Measurements from ENCODE around the gene SZRD1.
"Not testable (repeated sequence)": the region's sequence is repeated elsewhere in the genome, so short reads cannot be mapped to it uniquely, and the experiment has no call there.

The SZRD1 gene

GRCh38 chr1:16348414-16349182, 18.4 kb upstream of the SZRD1 start:
- no peak overlapping the region for H3K9ac ChIP-seq
- H3K4me3 ChIP-seq = no peak overlapping the region
- H3K9me3 ChIP-seq = no peaks in the 10 kb centered on the region
- H4K20me1 ChIP-seq = peaks cover 80% of the 10 kb centered on the region
- TF ChIP-seq Cebpa-rat (IDR thresholded peaks at IDR 0.05) = no peak
- peaks cover 5% of the 10 kb centered on the region; the same call in 1 of the 2 replicates for H3K36me3 ChIP-seq
- no peak overlapping the region for H3K4me2 ChIP-seq
- H3K27me3 ChIP-seq = no peaks in the 10 kb centered on the region
- peaks cover 36% of the 10 kb centered on the region for H3K4me1 ChIP-seq
- no peak overlapping the region for H3K27ac ChIP-seq

- Histone ChIP-seq H4K20me1 (peaks cover 68% of the 10 kb centered on the region), H3K36me3 (peaks cover 5% of the 10 kb centered on the region; the same call in 1 of the 2 replicates), H3K4me3 (no peak overlapping the region), H3K9ac (no peak overlapping the region), H3K9me3 (no peaks in the 10 kb centered on the region), H3K27ac (no peak overlapping the region), H3K4me1 (peaks cover 48% of the 10 kb centered on the region), H3K27me3 (no peaks in the 10 kb centered on the region), H3K4me2 (peak overlapping the region; percentile 91)
- TF ChIP-seq Cebpa-rat (IDR thresholded peaks at IDR 0.05) = no peak
Observed at GRCh38 chr1:16349847-16350406, 17.1 kb upstream of the SZRD1 start.

GRCh38 chr1:16351456-16351993, 15.5 kb upstream of the SZRD1 start:
- H3K9ac ChIP-seq = peak overlapping the region; percentile 97
- peak overlapping the region; percentile 93 for H3K27ac ChIP-seq
- peak overlapping the region; percentile 91 for H3K4me2 ChIP-seq
- peaks cover 52% of the 10 kb centered on the region for H4K20me1 ChIP-seq
- peak overlapping the region; percentile 99 for H3K4me3 ChIP-seq
- H3K27me3 ChIP-seq = no peaks in the 10 kb centered on the region
- no peaks in the 10 kb centered on the region for H3K9me3 ChIP-seq
- peaks cover 5% of the 10 kb centered on the region; the same call in 1 of the 2 replicates for H3K36me3 ChIP-seq
- TF ChIP-seq Cebpa-rat (IDR thresholded peaks at IDR 0.05) = no peak
- H3K4me1 ChIP-seq = peaks cover 51% of the 10 kb centered on the region

- Histone ChIP-seq H3K27ac (peak within 1 kb of the TSS; percentile 93), H3K4me3 (peak within 1 kb of the TSS; percentile 99), H3K36me3 (no peaks in the 10 kb centered on the region; the same call in 1 of the 2 replicates), H3K9ac (peak within 1 kb of the TSS; percentile 97), H3K4me2 (peak within 1 kb of the TSS; percentile 91), H4K20me1 (peaks cover 45% of the 10 kb centered on the region), H3K27me3 (no peaks in the 10 kb centered on the region), H3K9me3 (no peaks in the 10 kb centered on the region), H3K4me1 (peaks cover 51% of the 10 kb centered on the region)
- TF ChIP-seq Cebpa-rat (IDR thresholded peaks at IDR 0.05) = no peak
Observed at GRCh38 chr1:16351994-16352841, 14.8 kb upstream of the SZRD1 start, which contains the start of gene FBXO42. FBXO42 (minus strand) TSS chr1:16352480; CDS start chr1:16315418, 37,062 bp downstream.

GRCh38 chr1:16352842-16353535, 14.1 kb upstream of the SZRD1 start:
- Histone ChIP-seq H3K27ac (peak overlapping the region; percentile 93), H4K20me1 (peaks cover 37% of the 10 kb centered on the region), H3K9ac (peak overlapping the region; percentile 97), H3K4me2 (peak overlapping the region; percentile 91), H3K9me3 (no peaks in the 10 kb centered on the region), H3K4me1 (peaks cover 51% of the 10 kb centered on the region), H3K4me3 (peak overlapping the region; percentile 99), H3K36me3 (no peaks in the 10 kb centered on the region), H3K27me3 (no peaks in the 10 kb centered on the region)
- TF ChIP-seq Cebpa-rat (IDR thresholded peaks at IDR 0.05) = no peak

GRCh38 chr1:16354619-16355018, 12.4 kb upstream of the SZRD1 start:
- H3K4me3 ChIP-seq = no peak overlapping the region
- no peaks in the 10 kb centered on the region for H3K36me3 ChIP-seq
- H4K20me1 ChIP-seq = peaks cover 21% of the 10 kb centered on the region
- no peak for TF ChIP-seq Cebpa-rat (IDR thresholded peaks at IDR 0.05)
- H3K4me2 ChIP-seq = 0 out of 2 replicates have a peak overlapping the region, but pooled peaks have one; percentile 9
- no peaks in the 10 kb centered on the region for H3K9me3 ChIP-seq
- H3K4me1 ChIP-seq = peaks cover 42% of the 10 kb centered on the region
- H3K27ac ChIP-seq = no peak overlapping the region
- no peaks in the 10 kb centered on the region for H3K27me3 ChIP-seq
- no peak overlapping the region for H3K9ac ChIP-seq

GRCh38 chr1:16356867-16357266, 10.2 kb upstream of the SZRD1 start:
- Histone ChIP-seq H4K20me1 (peaks cover 1% of the 10 kb centered on the region; the same call in 1 of the 2 replicates), H3K4me2 (no peak overlapping the region), H3K4me3 (no peak overlapping the region), H3K36me3 (no peaks in the 10 kb centered on the region), H3K27me3 (no peaks in the 10 kb centered on the region), H3K9ac (no peak overlapping the region), H3K27ac (no peak overlapping the region), H3K4me1 (peaks cover 27% of the 10 kb centered on the region), H3K9me3 (no peaks in the 10 kb centered on the region)
- TF ChIP-seq Cebpa-rat (IDR thresholded peaks at IDR 0.05) = no peak

GRCh38 chr1:16365146-16365498, 1.9 kb upstream of the SZRD1 start:
- not testable (repeated sequence) for H3K9me3 ChIP-seq, H3K27me3 ChIP-seq, H3K9ac ChIP-seq, H3K27ac ChIP-seq, H3K4me3 ChIP-seq, H3K36me3 ChIP-seq
- Histone ChIP-seq H3K4me2 (0 out of 2 replicates have a peak overlapping the region, but pooled peaks have one; percentile 4), H4K20me1 (peaks cover 27% of the 10 kb centered on the region), H3K4me1 (peaks cover 39% of the 10 kb centered on the region)
